ENCODE data around the gene RFX7.

DNA sequence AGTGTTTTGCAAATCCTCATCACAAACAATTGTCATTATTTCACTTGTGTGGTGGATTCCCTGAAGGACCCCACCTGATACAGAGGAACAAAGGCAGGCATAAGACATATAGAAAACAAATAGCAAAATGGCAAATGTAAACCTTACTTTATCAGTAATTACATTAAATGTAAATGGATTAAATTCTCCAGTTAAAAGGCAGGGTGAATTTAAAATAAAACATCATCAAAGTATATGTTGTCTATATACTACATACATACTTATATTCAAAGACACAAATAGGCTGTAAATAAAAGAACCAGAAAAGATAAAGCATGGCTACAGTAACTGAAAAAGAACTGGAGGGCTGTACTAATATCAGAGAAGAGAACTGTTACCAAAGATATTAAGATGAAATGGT lies 117.3 kb downstream of the RFX7 start:
- TF ChIP-seq, protein P1, sequence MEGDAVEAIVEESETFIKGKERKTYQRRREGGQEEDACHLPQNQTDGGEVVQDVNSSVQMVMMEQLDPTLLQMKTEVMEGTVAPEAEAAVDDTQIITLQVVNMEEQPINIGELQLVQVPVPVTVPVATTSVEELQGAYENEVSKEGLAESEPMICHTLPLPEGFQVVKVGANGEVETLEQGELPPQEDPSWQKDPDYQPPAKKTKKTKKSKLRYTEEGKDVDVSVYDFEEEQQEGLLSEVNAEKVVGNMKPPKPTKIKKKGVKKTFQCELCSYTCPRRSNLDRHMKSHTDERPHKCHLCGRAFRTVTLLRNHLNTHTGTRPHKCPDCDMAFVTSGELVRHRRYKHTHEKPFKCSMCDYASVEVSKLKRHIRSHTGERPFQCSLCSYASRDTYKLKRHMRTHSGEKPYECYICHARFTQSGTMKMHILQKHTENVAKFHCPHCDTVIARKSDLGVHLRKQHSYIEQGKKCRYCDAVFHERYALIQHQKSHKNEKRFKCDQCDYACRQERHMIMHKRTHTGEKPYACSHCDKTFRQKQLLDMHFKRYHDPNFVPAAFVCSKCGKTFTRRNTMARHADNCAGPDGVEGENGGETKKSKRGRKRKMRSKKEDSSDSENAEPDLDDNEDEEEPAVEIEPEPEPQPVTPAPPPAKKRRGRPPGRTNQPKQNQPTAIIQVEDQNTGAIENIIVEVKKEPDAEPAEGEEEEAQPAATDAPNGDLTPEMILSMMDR (IDR thresholded peaks at IDR 0.05) = no peak
- TF ChIP-seq POLR2A (IDR thresholded peaks at IDR 0.05) (no peak), POLR2AphosphoS5 (IDR thresholded peaks at IDR 0.05) (no peak), EP300 (IDR thresholded peaks at IDR 0.05) (no peak)
